Suppressor macrophage treated with lipopolysaccharide for 1 hour (primary cell): Measurements from ENCODE around the gene CCNL2.

Source experiments
- DNase-seq, 3 donors: peaks; one replicate each; pipeline ENCODE4 v3.0.0-alpha.2; 2020 to 2022

Gene CCNL2

GRCh38 chr1:1355416-1355815, 43.7 kb downstream of the CCNL2 start:
- DNase-seq = peak; percentile 43 to 73 (median 54)

- no peak for DNase-seq
These were observed 44.6 kb downstream of the CCNL2 start for GRCh38 chr1:1354271-1355247.

- DNase-seq = no peak
These were observed 45.6 kb downstream of the CCNL2 start for GRCh38 chr1:1353389-1354151.

- DNase-seq = no peak
These were observed 46.2 kb downstream of the CCNL2 start for GRCh38 chr1:1352786-1353388.

GRCh38 chr1:1351511-1352427, 47.4 kb downstream of the CCNL2 start:
- no peak for DNase-seq

- peak; percentile 69 to 93 (median 85) for DNase-seq
These were observed 49.7 kb downstream of the CCNL2 start, which contains the start of gene DVL1 for GRCh38 chr1:1349256-1350012. TSS of gene DVL1 (minus strand) at chr1:1349418. CDS start at chr1:1349065, 353 bp downstream.

- DNase-seq = peak in 1 of 3 donors; percentile 29
These were observed 50.5 kb downstream of the CCNL2 start for GRCh38 chr1:1348420-1349255.

GRCh38 chr1:1347663-1348419, 51.3 kb downstream of the CCNL2 start:
- peak in 1 of 3 donors; percentile 17 for DNase-seq

GRCh38 chr1:1347026-1347595, 52.0 kb downstream of the CCNL2 start:
- DNase-seq = no peak

- DNase-seq = no peak
These were observed 52.6 kb downstream of the CCNL2 start for GRCh38 chr1:1346501-1346890.

GRCh38 chr1:1345860-1346500, 53.2 kb downstream of the CCNL2 start:
- no peak for DNase-seq

GRCh38 chr1:1345384-1345783, 53.8 kb downstream of the CCNL2 start:
- DNase-seq = no peak

GRCh38 chr1:1344655-1345361, 54.3 kb downstream of the CCNL2 start:
- DNase-seq = peak; percentile 72 to 82 (median 76)

- DNase-seq = no peak
These were observed 55.2 kb downstream of the CCNL2 start for GRCh38 chr1:1343811-1344421.

- no peak for DNase-seq
These were observed 56.5 kb downstream of the CCNL2 start for GRCh38 chr1:1342584-1343115.

- no peak for DNase-seq
These were observed 57.0 kb downstream of the CCNL2 start for GRCh38 chr1:1342061-1342562.

GRCh38 chr1:1341549-1342021, 57.5 kb downstream of the CCNL2 start:
- DNase-seq = no peak
